Measurements from ENCODE around the gene PPP1R14C.

GRCh38 chr6:150290429-150290828, 147.6 kb downstream of the PPP1R14C start:
- TF ChIP-seq REST (IDR thresholded peaks at IDR 0.05; ENCODE audit: low read depth) (no peak), MAX (IDR thresholded peaks at IDR 0.05) (no peak)

Data from Ishikawa (cell line).